Astrocyte (in vitro differentiated cells and primary cell): ENCODE measurements around the gene BIRC6. TPM values are rescaled to one million over a fixed set of nuclear protein-coding genes. Genes with fewer than 3 reads are reported as not detected.

ENCODE experiments used
- DNase-seq: peaks from one replicate; pipeline ENCODE4 v3.0.0-alpha.2; 2010; ENCODE audit warnings: low read depth
- FAIRE-seq: peaks from 2 replicates; lab custom pipeline; 2011; peaks lifted over from hg19 to GRCh38; lab: Jason Lieb, UNC
- H2AFZ ChIP-seq: 2 replicates; pipeline ENCODE4 v1.6.0; 2012; ENCODE audit warnings: low read depth, low read length, inconsistent platforms
- H3K27ac ChIP-seq: 2 replicates; pipeline ENCODE4 v1.5.1; 2011; ENCODE audit warnings: low read depth, low read length, inconsistent platforms
- H3K27me3 ChIP-seq: 2 replicates; pipeline ENCODE4 v1.6.0; 2011; ENCODE audit warnings: low read length, inconsistent platforms; ENCODE audit not compliant: insufficient read depth
- H3K36me3 ChIP-seq: 2 replicates; pipeline ENCODE4 v1.5.1; 2011; ENCODE audit warnings: low read length, inconsistent platforms; ENCODE audit not compliant: insufficient read depth
- H3K4me1 ChIP-seq: 2 replicates; pipeline ENCODE4 v1.5.1; 2011; ENCODE audit warnings: low read length, inconsistent platforms; ENCODE audit not compliant: insufficient read depth
- H3K4me2 ChIP-seq: 2 replicates; pipeline ENCODE4 v1.6.0; 2012; ENCODE audit warnings: low read length, inconsistent platforms
- H3K4me3 ChIP-seq: 2 replicates; pipeline ENCODE4 v1.5.1; 2011; ENCODE audit warnings: low read depth, mild to moderate bottlenecking, low read length, inconsistent platforms; ENCODE audit not compliant: insufficient read depth
- H3K79me2 ChIP-seq: 2 replicates; pipeline ENCODE4 v1.6.0; 2012; ENCODE audit warnings: mild to moderate bottlenecking, low read length, inconsistent platforms; ENCODE audit not compliant: insufficient read depth
- H3K9ac ChIP-seq: 2 replicates; pipeline ENCODE4 v1.6.0; 2012; ENCODE audit warnings: mild to moderate bottlenecking, low read length, inconsistent platforms
- H3K9me3 ChIP-seq: 2 replicates; pipeline ENCODE4 v1.5.1; 2012; ENCODE audit warnings: low read depth, mild to moderate bottlenecking, low read length, inconsistent platforms; ENCODE audit not compliant: insufficient read depth
- H4K20me1 ChIP-seq: 2 replicates; pipeline ENCODE4 v1.6.0; 2012; ENCODE audit warnings: low read length, inconsistent platforms; ENCODE audit not compliant: insufficient read depth
- H3K27ac Mint-ChIP-seq: one replicate; pipeline ENCODE4 v1.8.0; 2021; ENCODE audit warnings: mild to moderate bottlenecking, mixed read lengths; ENCODE audit not compliant: unreplicated experiment
- H3K27me3 Mint-ChIP-seq: one replicate; pipeline ENCODE4 v1.8.0; 2021; ENCODE audit warnings: low read depth, mixed read lengths; ENCODE audit not compliant: unreplicated experiment
- H3K36me3 Mint-ChIP-seq: one replicate; pipeline ENCODE4 v1.8.0; 2021; ENCODE audit warnings: low read depth, mixed read lengths; ENCODE audit not compliant: unreplicated experiment
- H3K4me1 Mint-ChIP-seq: one replicate; pipeline ENCODE4 v1.8.0; 2021; ENCODE audit warnings: low read depth, mixed read lengths; ENCODE audit not compliant: unreplicated experiment
- H3K4me3 Mint-ChIP-seq: one replicate; pipeline ENCODE4 v1.8.0; 2021; ENCODE audit warnings: mild to moderate bottlenecking, moderate library complexity, mixed read lengths; ENCODE audit not compliant: unreplicated experiment
- H3K9me3 Mint-ChIP-seq: one replicate; pipeline ENCODE4 v1.8.0; 2021; ENCODE audit warnings: mild to moderate bottlenecking, mixed read lengths; ENCODE audit not compliant: unreplicated experiment
- CTCF ChIP-seq: IDR thresholded peaks from 2 replicates; pipeline ENCODE4 v1.5.1; 2011; ENCODE audit warnings: low read depth, mild to moderate bottlenecking, inconsistent platforms, low read length, moderate library complexity; ENCODE audit not compliant: insufficient read depth
- EZH2 ChIP-seq: IDR thresholded peaks from 2 replicates; pipeline ENCODE4 v1.6.1; 2012; ENCODE audit warnings: mild to moderate bottlenecking, low read length, inconsistent platforms; ENCODE audit not compliant: insufficient read depth
- total RNA-seq: library from RNA; stranded (reverse); gene quantifications from 2 replicates; pipeline ENCODE4 v1.2.1, GENCODE V29; 2021

BIRC6 gene
- total RNA-seq, 1 donor from 2014 or later = 86.1 TPM

GRCh38 chr2:32506446-32506845 lies 149.6 kb downstream of the BIRC6 start:
- H4K20me1 ChIP-seq = peaks cover 7% of the 10 kb centered on the region
- H3K79me2 ChIP-seq = no peaks in the 10 kb centered on the region
- H3K27me3 ChIP-seq = no peaks in the 10 kb centered on the region
- no peaks in the 10 kb centered on the region for H3K9me3 Mint-ChIP-seq
- no peak overlapping the region for H3K27ac Mint-ChIP-seq
- no peak overlapping the region for H3K4me3 ChIP-seq
- no peaks in the 10 kb centered on the region for H3K4me1 ChIP-seq
- H3K4me1 Mint-ChIP-seq = no peaks in the 10 kb centered on the region
- no peak for TF ChIP-seq EZH2
- TF ChIP-seq CTCF = no peak
- FAIRE-seq (no peak), DNase-seq (no peak)
- peaks cover 49% of the 10 kb centered on the region for H3K36me3 ChIP-seq
- H2AFZ ChIP-seq = no peak overlapping the region
- no peaks in the 10 kb centered on the region for H3K9me3 ChIP-seq
- H3K4me3 Mint-ChIP-seq = no peak overlapping the region
- no peak overlapping the region for H3K4me2 ChIP-seq
- no peaks in the 10 kb centered on the region for H3K27me3 Mint-ChIP-seq
- no peak overlapping the region for H3K9ac ChIP-seq
- no peak overlapping the region for H3K27ac ChIP-seq
- H3K36me3 Mint-ChIP-seq = peaks cover 12% of the 10 kb centered on the region

- FAIRE-seq = no peak
- peaks cover 24% of the 10 kb centered on the region for H3K36me3 Mint-ChIP-seq
- no peaks in the 10 kb centered on the region for H3K27me3 Mint-ChIP-seq
Observed at GRCh38 chr2:32514946-32515345, 158.1 kb downstream of the BIRC6 start.

More at GRCh38 chr2:32514946-32515345, 158.1 kb downstream of the BIRC6 start:
- Histone ChIP-seq H3K36me3 (peaks cover 40% of the 10 kb centered on the region), H3K27me3 (no peaks in the 10 kb centered on the region), H3K27ac (no peak overlapping the region), H3K9ac (no peak overlapping the region), H3K9me3 (no peaks in the 10 kb centered on the region), H3K79me2 (no peaks in the 10 kb centered on the region), H4K20me1 (no peaks in the 10 kb centered on the region), H3K4me2 (no peak overlapping the region), H2AFZ (no peak overlapping the region), H3K4me1 (no peaks in the 10 kb centered on the region), H3K4me3 (no peak overlapping the region)
- Mint-ChIP-seq H3K4me3 (no peak overlapping the region), H3K27ac (no peak overlapping the region), H3K4me1 (no peaks in the 10 kb centered on the region), H3K9me3 (no peaks in the 10 kb centered on the region)
- no peak for TF ChIP-seq EZH2
- TF ChIP-seq CTCF = no peak
- DNase-seq = no peak
